SK-N-MC (cell line): ENCODE data around the gene CGB5.
"Not testable (repeated sequence)": the region's sequence is repeated elsewhere in the genome, so short reads cannot be mapped to it uniquely, and the experiment has no call there.

Source experiments
- DNase-seq: peaks from one replicate; pipeline ENCODE4 v3.0.0-alpha.2; 2011; ENCODE audit warnings: low read depth, low spot score
- H3K27ac ChIP-seq: fragments of 200-600 bp; sonication (generic); 2 replicates; pipeline ENCODE4 v1.5.1; 2016; ENCODE audit warnings: mixed run types
- H3K36me3 ChIP-seq: fragments of 200-600 bp; sonication (generic); 2 replicates; pipeline ENCODE4 v1.6.1; 2017; ENCODE audit warnings: antibody characterized with exemption, low read length, mixed read lengths; ENCODE audit not compliant: insufficient read depth
- H3K4me3 ChIP-seq: fragments of 200-600 bp; sonication (generic); 2 replicates; pipeline ENCODE4 v1.5.1; 2016
- H3K9ac ChIP-seq: fragments of 200-600 bp; sonication (generic); 2 replicates; pipeline ENCODE4 v1.8.0; 2017; ENCODE audit warnings: mixed run types, mixed read lengths; ENCODE audit not compliant: insufficient read length
- H3K9me3 ChIP-seq: fragments of 200-600 bp; sonication (generic); 2 replicates; pipeline ENCODE4 v1.6.1; 2017; ENCODE audit warnings: low read depth, mild to moderate bottlenecking, antibody characterized with exemption, low read length, moderate library complexity, mixed read lengths
- EZH2 ChIP-seq: fragments of 200-600 bp; sonication (generic); IDR thresholded peaks from one replicate; pipeline ENCODE4 v1.6.1; 2017; ENCODE audit warnings: antibody characterized with exemption
- FOXP2 ChIP-seq: optimal IDR thresholded peaks from 2 replicates; pipeline ENCODE3; 2011; ENCODE audit warnings: mild to moderate bottlenecking, moderate library complexity; ENCODE audit not compliant: insufficient read depth; ENCODE audit errors: extremely low read length, control extremely low read depth
- POLR2AphosphoS5 ChIP-seq: IDR thresholded peaks from 2 replicates; pipeline ENCODE4 v1.6.1; 2012; ENCODE audit warnings: mild to moderate bottlenecking, low read depth, low read length, borderline replicate concordance

The CGB5 gene

DNA sequence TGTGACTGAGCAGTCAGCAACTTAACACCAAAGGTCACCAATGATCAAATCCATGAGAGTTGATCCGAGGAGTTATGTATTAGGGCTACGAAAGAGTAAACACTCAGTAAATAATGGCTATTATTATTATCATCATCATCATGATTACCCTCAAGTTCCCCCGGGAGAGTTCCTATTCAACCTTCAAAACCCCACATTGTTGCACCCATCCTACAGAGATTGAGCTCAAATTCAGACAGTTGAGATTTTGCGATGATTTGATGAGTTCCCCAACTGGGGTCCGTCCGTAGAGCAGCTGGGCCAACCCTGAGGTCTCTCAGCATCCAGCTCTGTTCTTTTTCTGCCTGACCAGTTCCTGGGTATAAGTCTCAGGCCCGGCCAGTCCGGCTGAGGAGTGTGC lies 5.5 kb upstream of the CGB5 start:
- H3K9ac ChIP-seq, H3K27ac ChIP-seq, H3K36me3 ChIP-seq, H3K4me3 ChIP-seq, H3K9me3 ChIP-seq, DNase-seq: not testable (repeated sequence)

DNA sequence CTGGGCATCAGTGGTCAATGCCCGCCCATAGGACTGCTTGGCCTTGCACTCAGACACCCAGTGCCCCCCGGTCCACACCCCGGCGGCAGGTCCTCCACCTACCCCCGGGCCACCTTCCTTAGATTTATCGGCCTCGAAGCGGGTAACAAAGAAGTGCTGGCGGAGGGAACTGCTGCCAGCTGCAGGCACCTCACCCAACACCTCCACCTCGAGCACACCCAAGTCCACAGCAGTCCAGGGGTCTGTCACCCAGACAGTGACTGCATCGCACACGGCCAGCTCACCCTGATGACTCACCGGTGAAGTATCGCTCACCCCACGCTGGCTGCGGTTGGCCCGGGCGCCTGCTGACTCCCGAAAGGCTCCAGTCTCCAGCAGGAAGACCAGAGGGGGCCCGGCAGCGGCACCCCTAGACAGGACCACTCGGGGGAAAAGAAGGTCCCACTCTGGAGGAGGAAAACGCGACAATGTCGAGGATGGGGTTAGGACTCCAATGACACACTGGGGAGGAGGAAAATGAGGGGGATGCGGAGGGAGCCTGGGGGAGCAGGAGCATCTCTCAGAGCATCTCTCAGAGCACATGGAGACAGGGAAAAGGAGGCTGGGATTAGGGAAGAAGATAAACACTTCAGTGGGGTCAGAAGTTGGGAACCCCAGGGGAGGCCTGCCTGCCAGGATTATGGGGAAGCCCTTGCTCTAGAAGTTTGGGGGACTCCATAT lies 4.9 kb upstream of the CGB5 start:
- H3K4me3 ChIP-seq, H3K36me3 ChIP-seq, H3K9me3 ChIP-seq, DNase-seq, H3K9ac ChIP-seq, H3K27ac ChIP-seq: not testable (repeated sequence)

DNA sequence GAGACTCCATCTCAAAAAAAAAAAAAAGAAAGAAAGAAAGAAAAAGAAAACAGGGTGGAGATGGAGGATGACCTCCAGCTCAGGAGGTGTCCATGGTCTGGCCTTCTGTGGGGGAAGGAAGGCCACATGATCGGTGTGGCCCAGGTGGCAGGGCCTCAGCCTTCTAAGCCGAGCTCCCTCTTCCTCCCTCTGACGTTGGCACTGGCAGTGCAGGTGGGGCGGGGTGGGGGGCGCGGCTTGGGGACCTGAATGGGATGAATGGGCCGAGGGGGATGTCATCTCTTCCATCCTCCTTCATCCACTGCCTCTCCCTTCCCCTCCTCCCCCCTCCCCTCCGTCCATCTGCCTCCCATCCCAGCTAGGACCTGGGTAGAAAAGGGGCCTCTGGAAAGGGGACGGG lies 3.9 kb upstream of the CGB5 start:
- H3K36me3 ChIP-seq, H3K9ac ChIP-seq, DNase-seq, H3K27ac ChIP-seq, H3K9me3 ChIP-seq, H3K4me3 ChIP-seq: not testable (repeated sequence)

DNA sequence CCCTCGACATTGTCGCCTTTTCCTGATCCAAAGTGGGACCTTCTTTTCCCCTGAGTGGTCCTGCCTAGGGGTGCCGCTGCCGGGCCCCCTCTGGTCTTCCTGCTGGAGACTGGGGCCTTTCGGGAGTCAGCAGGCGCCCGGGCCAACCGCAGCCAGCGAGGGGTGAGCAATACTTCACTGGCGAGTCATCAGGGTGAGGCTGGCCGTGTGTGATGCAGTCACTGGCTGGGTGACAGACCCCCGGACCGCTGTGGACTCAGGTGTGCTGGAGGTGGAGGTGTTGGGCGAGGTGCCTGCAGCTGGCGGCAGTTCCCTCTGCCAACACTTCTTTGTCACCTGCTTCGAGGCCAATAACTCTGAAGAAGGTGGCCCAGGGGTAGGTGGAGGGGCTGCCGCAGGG lies 1.5 kb upstream of the CGB5 start:
- H3K9ac ChIP-seq, result no peak overlapping the region
- TF ChIP-seq FOXP2 (no peak), EZH2 (no peak), POLR2AphosphoS5 (no peak)
- H3K9me3 ChIP-seq, result no peaks in the 10 kb centered on the region
- no peak overlapping the region for H3K27ac ChIP-seq
- no peak overlapping the region for H3K4me3 ChIP-seq
- H3K36me3 ChIP-seq, result no peaks in the 10 kb centered on the region
- no peak for DNase-seq

DNA sequence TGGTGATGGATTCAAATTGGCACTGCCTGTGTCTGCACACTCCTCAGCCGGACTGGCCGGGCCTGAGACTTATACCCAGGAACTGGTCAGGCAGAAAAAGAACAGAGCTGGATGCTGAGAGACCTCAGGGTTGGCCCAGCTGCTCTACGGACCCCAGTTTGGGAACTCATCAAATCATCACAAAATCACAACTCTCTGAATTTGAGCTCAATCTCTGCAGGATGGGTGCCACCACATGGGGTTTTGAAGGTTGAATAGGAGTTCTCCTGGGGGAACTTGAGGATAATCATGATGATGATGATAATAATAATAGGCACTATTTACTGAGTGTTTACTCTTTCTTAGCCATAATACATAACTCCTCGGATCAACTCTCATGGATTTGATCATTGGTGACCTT lies 982 bp upstream of the CGB5 start:
- H3K9me3 ChIP-seq, H3K9ac ChIP-seq, DNase-seq, H3K27ac ChIP-seq, H3K4me3 ChIP-seq, H3K36me3 ChIP-seq: not testable (repeated sequence)

DNA sequence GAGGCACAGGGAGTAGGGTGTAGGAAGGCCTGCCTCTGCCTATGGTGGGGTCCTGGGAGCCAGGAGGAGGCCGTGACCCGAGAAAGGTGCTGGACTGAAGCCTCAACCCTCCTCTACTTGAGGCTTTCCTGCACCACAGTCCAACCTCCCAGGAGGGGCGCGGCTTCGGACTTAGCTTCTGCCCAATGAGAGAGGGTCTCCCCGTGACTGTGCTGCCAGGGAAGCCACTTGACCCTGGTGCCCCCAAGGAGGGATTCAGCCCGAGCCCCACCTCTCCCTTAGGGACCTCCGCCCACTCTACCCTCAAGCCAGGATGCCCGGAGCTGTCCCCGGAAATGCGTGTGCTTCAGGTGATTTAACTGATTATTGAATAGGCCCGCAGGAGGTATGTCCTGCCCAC lies 5.4 kb downstream of the CGB5 start, which contains the start of gene CGB8:
Gene CGB8 (minus strand): TSS at position 101 of the 400 bp plus-strand sequence. CDS start 372 bp downstream, outside the sequence.
- not testable (repeated sequence) for H3K4me3 ChIP-seq, H3K9ac ChIP-seq, H3K27ac ChIP-seq, H3K9me3 ChIP-seq, H3K36me3 ChIP-seq, DNase-seq

DNA sequence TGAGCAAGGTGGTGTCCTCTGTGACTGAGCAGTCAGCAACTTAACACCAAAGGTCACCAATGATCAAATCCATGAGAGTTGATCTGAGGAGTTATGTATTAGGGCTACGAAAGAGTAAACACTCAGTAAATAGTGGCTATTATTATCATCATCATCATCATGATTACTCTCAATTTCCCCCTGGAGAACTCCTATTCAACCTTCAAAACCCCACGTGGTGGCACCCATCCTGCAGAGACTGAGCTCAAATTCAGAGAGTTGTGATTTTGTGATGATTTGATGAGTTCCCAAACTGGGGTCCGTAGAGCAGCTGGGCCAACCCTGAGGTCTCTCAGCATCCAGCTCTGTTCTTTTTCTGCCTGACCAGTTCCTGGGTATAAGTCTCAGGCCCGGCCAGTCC lies 6.2 kb downstream of the CGB5 start:
- not testable (repeated sequence) for H3K9ac ChIP-seq, H3K27ac ChIP-seq

DNA sequence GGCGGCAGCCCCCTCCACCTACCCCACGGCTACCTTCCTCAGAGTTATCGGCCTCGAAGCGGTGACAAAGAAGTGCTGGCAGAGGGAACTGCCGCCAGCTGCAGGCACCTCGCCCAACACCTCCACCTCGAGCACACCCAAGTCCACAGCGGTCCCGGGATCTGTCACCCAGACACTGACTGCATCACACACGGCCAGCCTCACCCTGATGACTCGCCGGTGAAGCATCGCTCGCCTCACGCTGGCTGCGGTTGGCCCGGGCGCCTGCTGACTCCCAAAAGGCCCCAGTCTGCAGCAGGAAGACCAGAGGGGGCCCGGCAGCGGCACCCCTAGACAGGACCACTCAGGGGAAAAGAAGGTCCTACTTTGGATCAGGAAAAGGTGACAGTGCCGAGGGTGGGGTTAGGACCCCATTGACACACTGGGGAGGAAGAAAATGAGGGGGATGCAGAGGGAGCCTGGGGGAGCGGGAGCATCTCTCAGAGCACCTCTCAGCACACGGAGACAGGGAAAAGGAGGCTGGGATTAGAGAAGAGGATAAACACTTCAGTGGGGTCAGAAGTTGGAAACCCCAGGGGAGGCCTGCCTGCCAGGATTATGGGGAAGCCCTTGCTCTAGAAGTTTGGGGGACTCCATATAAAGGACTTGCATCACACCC lies 6.9 kb downstream of the CGB5 start:
- H3K9me3 ChIP-seq, H3K9ac ChIP-seq, H3K36me3 ChIP-seq, H3K27ac ChIP-seq, H3K4me3 ChIP-seq, DNase-seq: not testable (repeated sequence)

More for the DNA sequence above, 6.2 kb downstream of the CGB5 start:
- not testable (repeated sequence) for H3K36me3 ChIP-seq, DNase-seq, H3K9me3 ChIP-seq, H3K4me3 ChIP-seq

DNA sequence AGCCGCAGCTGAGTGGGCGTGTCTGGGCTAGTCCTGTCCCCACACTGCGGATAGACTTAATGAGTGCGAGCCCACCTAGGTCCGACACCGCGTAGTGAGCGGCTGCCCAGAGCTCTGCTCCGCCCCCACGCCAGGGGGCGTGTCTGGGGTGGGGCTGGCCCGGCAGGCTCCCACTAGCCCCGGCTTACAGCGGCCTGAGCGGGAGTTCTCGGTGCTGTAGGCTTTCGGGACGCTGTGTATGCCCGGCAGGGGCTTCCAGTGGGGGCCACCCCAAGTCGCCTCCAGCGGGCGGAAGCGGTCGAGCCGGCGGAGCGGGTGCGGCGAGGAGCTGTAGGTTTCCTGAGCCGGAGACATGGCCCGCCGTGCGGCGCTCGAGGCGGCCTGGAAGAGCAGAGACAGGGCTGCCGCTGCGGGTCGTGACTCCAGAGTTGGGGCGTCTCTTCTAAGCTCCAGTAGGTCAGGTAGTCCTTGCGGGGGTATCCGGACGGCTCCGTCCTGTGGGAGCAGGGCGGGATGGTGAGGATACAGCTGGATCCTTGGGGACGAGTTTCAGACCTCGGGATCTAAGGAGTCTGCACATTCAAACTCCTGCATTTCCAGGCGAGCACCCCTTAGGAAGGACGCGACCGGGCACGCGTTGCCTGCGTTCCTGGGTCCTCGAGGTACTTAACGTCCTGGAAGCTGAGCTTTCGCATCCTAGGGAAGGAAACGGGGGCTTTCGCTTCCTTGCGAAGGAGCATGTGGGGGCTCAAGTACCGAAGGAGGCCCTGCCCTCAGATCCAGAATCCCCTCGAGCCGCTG lies 12.7 kb downstream of the CGB5 start:
- Histone ChIP-seq H3K9me3 (no peaks in the 10 kb centered on the region), H3K27ac (no peak overlapping the region), H3K9ac (peak overlapping the region; percentile 75), H3K36me3 (no peaks in the 10 kb centered on the region), H3K4me3 (peak overlapping the region; percentile 85)
- no peak for DNase-seq
- TF ChIP-seq POLR2AphosphoS5 (peak; percentile 21; the same call in 1 of the 2 replicates), FOXP2 (no peak), EZH2 (no peak)

DNA sequence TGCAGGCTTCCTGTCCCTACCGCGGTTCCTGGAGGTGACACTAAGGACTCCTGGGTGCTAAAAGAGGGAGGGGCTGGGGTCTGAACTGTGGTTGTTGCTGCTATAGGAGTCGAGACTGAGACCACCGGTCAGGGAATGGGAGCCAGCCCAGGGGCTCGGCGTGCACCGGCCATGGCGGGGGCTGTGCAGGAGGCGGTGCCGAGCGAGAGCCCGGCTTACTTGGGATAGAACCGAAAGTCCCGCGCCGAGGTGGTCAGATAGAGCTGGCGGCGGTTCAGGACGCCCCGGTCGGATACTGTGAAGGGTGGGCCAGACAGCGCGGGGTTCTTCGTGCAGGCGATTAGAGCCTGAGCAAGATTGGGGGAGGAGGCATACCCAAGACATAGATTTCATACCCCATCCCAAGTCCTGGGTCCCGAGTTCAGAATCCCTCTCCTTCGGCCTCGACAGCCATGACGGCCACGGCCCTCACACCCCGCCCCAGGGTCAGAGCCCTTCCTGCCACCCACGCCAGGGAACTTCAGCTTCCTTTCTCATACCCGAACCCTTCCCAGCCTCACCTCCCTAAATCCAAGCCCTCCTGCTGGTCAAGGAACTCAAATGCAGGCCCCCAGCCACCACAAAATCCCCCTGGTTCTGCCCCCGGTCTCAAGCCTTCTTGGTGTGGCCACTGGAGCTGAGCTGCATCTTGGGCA lies 13.4 kb downstream of the CGB5 start:
- not testable (repeated sequence) for DNase-seq, H3K9me3 ChIP-seq, H3K27ac ChIP-seq, H3K36me3 ChIP-seq, H3K9ac ChIP-seq
- H3K4me3 ChIP-seq, result peak overlapping the region; percentile 85
